ENCODE measurements around the gene BCL2. TPM values are rescaled to one million over a fixed set of nuclear protein-coding genes. Genes with fewer than 3 reads are reported as not detected.

The BCL2 gene
- total RNA-seq, 1 experiment from 2014 or later = 1.3 TPM

DNA sequence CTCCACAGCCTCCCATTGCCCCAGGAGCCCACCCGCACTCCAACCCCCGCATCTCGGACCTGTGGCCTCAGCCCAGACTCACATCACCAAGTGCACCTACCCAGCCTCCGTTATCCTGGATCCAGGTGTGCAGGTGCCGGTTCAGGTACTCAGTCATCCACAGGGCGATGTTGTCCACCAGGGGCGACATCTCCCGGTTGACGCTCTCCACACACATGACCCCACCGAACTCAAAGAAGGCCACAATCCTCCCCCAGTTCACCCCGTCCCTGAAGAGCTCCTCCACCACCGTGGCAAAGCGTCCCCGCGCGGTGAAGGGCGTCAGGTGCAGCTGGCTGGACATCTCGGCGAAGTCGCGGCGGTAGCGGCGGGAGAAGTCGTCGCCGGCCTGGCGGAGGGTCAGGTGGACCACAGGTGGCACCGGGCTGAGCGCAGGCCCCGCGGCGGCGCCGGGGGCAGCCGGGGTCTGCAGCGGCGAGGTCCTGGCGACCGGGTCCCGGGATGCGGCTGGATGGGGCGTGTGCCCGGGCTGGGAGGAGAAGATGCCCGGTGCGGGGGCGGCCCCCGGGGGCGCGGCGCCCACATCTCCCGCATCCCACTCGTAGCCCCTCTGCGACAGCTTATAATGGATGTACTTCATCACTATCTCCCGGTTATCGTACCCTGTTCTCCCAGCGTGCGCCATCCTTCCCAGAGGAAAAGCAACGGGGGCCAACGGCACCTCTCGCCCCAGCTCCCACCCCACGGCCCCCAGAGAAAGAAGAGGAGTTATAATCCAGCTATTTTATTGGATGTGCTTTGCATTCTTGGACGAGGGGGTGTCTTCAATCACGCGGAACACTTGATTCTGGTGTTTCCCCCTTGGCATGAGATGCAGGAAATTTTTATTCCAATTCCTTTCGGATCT lies 1.3 kb downstream of the BCL2 start:
- Histone ChIP-seq H2AFZ (ENCODE audit: low read length) (no peak overlapping the region), H3K27me3 (ENCODE audit: insufficient read depth, low read length) (peaks cover 10% of the 10 kb centered on the region; the same call in 1 of the 2 replicates)
- no peak overlapping the region for H3K27ac Mint-ChIP-seq

More for the DNA sequence above, 1.3 kb downstream of the BCL2 start:
- H3K4me1 Mint-ChIP-seq = peaks cover 21 to 32% of the 10 kb centered on the region in 2 experiments
- H3K4me3 Mint-ChIP-seq = peak overlapping the region; percentile 76 to 95
- no peak overlapping the region for H4K5ac ChIP-seq (ENCODE audit: insufficient read length, low read depth, low read length)
- no peaks in the 10 kb centered on the region for H3K79me1 ChIP-seq (ENCODE audit: insufficient read depth, low read depth, low read length, poor library complexity, severe bottlenecking)
- H3K9me3 Mint-ChIP-seq = no peaks in the 10 kb centered on the region; a peak in 1 of 5 replicates
- H2BK12ac ChIP-seq (ENCODE audit: insufficient read length, low read depth, low read length) = no peak overlapping the region
- H3K23me2 ChIP-seq (ENCODE audit: insufficient read length, low read depth, low read length, poor library complexity, severe bottlenecking) = peaks cover 19% of the 10 kb centered on the region
- H4K91ac ChIP-seq (ENCODE audit: insufficient read length, low read depth, low read length) = no peak overlapping the region
- no peak overlapping the region for H3K56ac ChIP-seq (ENCODE audit: insufficient read length, low read depth, low read length)
- no peak overlapping the region for H2AK5ac ChIP-seq (ENCODE audit: insufficient read length, low read length)
- no peak overlapping the region for H3K9ac ChIP-seq (ENCODE audit: extremely low read depth, insufficient read length, low read length)
- no peak overlapping the region for H4K8ac ChIP-seq (replicated peaks; ENCODE audit: insufficient read length, low read depth, low read length)
- no peak overlapping the region for H2BK120ac ChIP-seq (ENCODE audit: low read depth, low read length, poor library complexity, severe bottlenecking)
- no CpG with 5 or more reads among the region's 66 CpGs for WGBS (ENCODE audit: extremely low coverage, insufficient read length, low lambda C conversion rate)
- no peak overlapping the region for H2BK15ac ChIP-seq (ENCODE audit: low read depth, low read length)
- no peak overlapping the region for H2BK5ac ChIP-seq (ENCODE audit: insufficient read length, low read length)
- H2BK20ac ChIP-seq (ENCODE audit: low read depth, low read length, poor library complexity, severe bottlenecking) = no peak overlapping the region
- peak overlapping the region; percentile 85 for H3K4me2 ChIP-seq (ENCODE audit: insufficient read depth, insufficient read length, low read length)
- H4K20me1 ChIP-seq (ENCODE audit: control insufficient read depth, insufficient read depth, insufficient read length) = no peaks in the 10 kb centered on the region
- H3K4me1 ChIP-seq (ENCODE audit: insufficient read depth, low read length) = 0 out of 2 replicates have a peak, but pooled peaks cover 2% of the 10 kb centered on the region
- H3K23ac ChIP-seq (ENCODE audit: insufficient read length, low read depth, low read length) = no peak overlapping the region
- H3K27ac ChIP-seq (ENCODE audit: insufficient read length, low read depth, low read length) = no peak overlapping the region
- no peaks in the 10 kb centered on the region for H3K9me3 ChIP-seq (ENCODE audit: control insufficient read depth, low read depth, low read length)
- H3K14ac ChIP-seq (ENCODE audit: insufficient read depth, low read length) = no peak overlapping the region
- H3T11ph ChIP-seq (ENCODE audit: low read length) = no peak overlapping the region
- TF ChIP-seq, protein P1, sequence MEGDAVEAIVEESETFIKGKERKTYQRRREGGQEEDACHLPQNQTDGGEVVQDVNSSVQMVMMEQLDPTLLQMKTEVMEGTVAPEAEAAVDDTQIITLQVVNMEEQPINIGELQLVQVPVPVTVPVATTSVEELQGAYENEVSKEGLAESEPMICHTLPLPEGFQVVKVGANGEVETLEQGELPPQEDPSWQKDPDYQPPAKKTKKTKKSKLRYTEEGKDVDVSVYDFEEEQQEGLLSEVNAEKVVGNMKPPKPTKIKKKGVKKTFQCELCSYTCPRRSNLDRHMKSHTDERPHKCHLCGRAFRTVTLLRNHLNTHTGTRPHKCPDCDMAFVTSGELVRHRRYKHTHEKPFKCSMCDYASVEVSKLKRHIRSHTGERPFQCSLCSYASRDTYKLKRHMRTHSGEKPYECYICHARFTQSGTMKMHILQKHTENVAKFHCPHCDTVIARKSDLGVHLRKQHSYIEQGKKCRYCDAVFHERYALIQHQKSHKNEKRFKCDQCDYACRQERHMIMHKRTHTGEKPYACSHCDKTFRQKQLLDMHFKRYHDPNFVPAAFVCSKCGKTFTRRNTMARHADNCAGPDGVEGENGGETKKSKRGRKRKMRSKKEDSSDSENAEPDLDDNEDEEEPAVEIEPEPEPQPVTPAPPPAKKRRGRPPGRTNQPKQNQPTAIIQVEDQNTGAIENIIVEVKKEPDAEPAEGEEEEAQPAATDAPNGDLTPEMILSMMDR (conservative IDR thresholded peaks at IDR 0.05) = peak; percentile 83
- H3K27me3 Mint-ChIP-seq (ENCODE audit: low read depth) = peaks cover 58% of the 10 kb centered on the region
- no peaks in the 10 kb centered on the region; the same call in 1 of the 2 replicates for H3K79me2 ChIP-seq (ENCODE audit: insufficient read depth, low read length)
- no peak overlapping the region for H3K4ac ChIP-seq (ENCODE audit: low read depth, low read length)
- H3K18ac ChIP-seq (ENCODE audit: insufficient read length, low read depth, low read length) = no peak overlapping the region
- no peaks in the 10 kb centered on the region; a peak in 1 of 7 replicates for H3K36me3 Mint-ChIP-seq (ENCODE audit: insufficient read depth in 1 of 3, low read depth in 3 of 3)
- DNase-seq = peak; percentile 85

All from H9 (cell line).